ENCODE data around the gene PPP4R4. TPM values are rescaled to one million over a fixed set of nuclear protein-coding genes. Genes with fewer than 3 reads are reported as not detected.
"Not testable (repeated sequence)": the region's sequence is repeated elsewhere in the genome, so short reads cannot be mapped to it uniquely, and the experiment has no call there.

The PPP4R4 gene
- total RNA-seq, 1 donor from 2014 or later: 0.88 TPM

DNA sequence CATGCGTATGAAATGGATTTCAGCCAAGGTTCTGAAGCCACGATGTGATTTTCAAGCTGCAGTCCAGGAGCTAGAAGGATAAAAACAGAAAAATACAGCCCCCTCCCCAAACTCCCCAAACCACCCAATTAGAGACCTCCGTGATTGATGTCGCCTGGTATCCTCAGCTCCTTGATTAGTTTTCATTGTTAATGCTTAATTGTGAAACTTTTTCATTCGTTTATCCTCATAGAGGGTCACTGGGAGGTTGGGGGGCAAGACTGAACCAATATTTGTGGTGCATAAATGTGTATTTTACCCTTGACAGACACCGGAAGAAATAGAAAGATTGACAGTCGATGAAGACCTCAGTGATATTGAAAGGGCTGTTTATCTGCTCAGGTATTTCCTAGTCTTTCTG lies 1.6 kb downstream of the PPP4R4 start:
- intact Hi-C loops (cut with micrococcal nuclease): loop anchor here (5.0 to 10.0 kb wide), 2 partner anchors 968 to 1061 kb away; partner anchors contain the start of genes GON7, ITPK1 and UBR7

DNA sequence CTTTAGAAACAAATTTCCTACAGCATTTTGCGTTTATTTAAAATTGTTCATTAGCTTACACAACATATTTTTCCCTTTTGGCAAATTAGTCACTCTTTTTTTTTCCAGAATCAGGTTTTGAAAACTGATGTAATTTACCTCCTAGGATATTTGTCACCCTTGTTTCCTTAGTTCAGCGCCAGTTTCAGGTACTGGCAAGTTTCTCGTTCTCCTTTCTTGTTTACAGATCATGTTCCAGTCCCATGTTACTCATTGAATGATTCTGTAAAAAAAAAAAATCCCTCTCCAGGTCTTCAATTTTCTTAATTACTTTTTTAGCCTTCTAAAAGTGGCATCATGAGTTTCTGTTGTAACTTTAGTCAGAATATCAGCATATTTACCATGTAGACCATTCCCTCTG lies 2.7 kb downstream of the PPP4R4 start:
- intact Hi-C loops (cut with micrococcal nuclease): loop anchor here (5.0 to 10.0 kb wide), 2 partner anchors 970 to 1062 kb away; partner anchors contain the start of genes GON7, ITPK1 and UBR7

DNA sequence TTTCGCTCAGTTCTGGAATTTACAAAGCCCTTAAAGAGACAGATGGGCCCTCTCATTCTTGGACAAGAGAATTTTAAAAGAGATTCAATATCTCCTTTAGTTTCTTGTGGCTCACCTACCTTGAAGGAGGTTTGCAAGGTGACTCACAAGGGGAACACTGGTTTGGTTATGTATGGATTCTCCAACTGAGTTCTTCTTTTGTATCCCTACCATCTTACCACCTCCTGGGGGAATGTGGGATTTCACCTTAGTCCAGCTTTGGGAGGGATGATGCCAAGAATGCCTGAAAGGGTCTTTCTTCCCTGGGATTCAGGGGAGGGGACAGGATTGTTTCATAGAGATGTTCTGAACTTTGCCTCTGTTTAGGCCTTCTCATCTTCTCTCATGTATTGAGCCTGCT lies 3.7 kb downstream of the PPP4R4 start:
- intact Hi-C loops (cut with micrococcal nuclease): loop anchor here (5.0 to 10.0 kb wide), 2 partner anchors 971 to 1063 kb away; partner anchors contain the start of genes GON7, ITPK1 and UBR7

DNA sequence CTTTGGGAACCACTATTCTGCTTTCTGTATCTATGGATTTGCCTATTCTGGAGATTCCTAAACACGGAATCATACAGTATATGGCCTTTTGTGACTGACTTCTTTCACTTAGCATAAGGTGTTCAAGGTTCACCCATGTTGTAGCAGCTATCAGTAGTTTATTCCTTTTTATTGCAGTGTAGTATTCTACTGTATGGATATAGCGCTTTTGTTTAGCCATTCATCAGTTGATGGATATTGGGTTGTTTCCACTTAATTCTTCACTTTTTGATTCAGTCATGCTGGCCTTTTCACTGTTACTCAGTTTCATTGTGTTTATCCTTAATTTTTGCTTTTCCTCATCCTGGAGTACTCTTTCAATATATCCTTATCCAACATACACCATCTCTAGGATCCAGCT lies 5.1 kb downstream of the PPP4R4 start:
- intact Hi-C loops (cut with micrococcal nuclease): loop anchor here (5.0 to 10.0 kb wide), 2 partner anchors 972 to 1064 kb away; partner anchors contain the start of genes GON7, ITPK1 and UBR7

DNA sequence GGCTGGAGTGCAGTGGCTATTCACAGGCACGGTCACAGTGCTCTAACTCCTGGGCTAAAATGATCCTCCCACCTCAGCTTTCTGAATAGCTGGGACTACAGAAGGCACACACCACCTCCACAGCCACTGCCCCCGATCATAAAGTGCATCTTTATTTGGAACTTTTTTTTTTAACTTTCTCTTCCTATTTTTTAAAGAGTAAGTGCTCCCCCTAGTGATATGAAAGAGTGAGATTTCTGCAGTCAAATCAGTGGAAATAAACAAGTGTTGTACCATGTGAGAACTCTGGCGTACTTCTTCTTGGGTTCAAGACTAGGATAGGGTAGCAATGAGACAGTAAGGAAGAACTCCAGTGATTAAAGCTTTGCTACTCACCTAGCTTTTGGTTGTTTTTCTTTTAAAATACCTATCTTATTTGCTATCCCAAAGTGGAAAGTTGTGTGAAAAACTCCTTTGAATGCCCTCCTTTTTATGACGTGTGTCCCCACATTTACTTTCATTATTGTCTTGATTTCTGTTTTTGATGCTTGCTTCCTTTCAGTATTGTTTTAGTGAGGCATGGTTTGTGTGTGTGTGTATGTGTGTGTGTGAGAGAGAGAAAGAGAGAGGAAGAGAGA lies 6.6 kb downstream of the PPP4R4 start:
- intact Hi-C loops (cut with micrococcal nuclease): loop anchor here (1.0 to 2.0 kb wide), 9 partner anchors 7 to 525 kb away; partner anchors contain the start of genes DDX24, IFI27L1 and OTUB2

DNA sequence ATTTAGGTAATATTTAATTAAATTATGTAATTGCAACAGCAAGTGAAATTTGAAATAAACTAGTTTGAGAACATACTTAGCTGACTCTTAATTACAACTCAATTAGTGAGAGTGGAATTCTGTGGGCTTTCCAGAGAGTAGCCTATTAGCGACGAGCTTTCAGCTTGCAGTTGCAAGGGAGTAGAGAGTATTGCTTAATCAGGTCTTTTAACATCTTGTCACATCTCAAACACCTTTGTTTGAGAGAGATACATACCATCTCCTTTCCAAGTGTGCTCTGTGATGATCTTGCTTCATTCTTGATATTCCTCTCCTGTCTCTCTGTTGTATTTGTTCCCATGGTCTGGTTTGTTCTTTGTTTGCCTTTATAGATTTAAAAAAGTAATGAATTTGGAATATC lies 7.7 kb downstream of the PPP4R4 start:
- intact Hi-C loops (cut with micrococcal nuclease): loop anchor here (1.0 to 2.0 kb wide), 3 partner anchors 9 to 155 kb away; partner anchors contain the start of genes DDX24, IFI27L1 and OTUB2

DNA sequence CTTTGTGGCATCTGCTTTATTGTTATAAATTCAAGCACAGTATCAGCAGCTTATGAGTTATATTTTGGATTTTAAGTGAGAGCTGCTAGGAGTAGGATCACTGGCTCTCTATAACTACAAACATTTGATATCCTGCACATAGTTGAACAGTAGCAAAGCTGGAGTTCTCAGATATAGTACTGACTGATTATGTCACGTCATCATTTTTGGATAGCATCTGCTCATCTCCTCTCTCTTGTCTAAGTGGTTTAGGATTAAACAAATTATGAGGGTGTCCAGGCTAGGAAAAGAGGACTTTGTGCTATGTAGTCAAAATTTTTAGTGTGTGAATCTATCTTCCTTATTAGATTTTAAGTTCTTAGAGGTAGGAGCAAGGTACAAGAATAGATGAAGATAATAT lies 18.4 kb downstream of the PPP4R4 start:
- intact Hi-C loops (cut with micrococcal nuclease): no loop called here

DNA sequence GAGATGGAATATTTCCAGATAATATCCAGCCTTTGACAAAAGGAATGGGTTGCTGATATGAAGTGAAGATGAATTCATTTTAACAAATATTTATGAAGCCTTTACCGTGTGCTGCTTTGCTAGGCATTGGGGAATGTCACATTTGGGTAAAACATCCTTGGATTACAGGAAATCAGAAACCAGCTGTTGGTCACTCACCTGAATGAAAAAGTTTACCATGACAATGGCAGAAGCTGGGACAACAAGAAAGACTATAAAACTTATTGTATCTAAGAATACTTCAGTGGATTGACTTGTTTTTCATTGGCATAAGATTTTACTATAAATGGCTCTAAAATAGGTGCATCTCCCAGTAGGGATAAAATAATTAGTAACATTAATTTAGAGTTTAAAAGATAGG lies 19.7 kb downstream of the PPP4R4 start:
- intact Hi-C loops (cut with micrococcal nuclease): no loop called here

DNA sequence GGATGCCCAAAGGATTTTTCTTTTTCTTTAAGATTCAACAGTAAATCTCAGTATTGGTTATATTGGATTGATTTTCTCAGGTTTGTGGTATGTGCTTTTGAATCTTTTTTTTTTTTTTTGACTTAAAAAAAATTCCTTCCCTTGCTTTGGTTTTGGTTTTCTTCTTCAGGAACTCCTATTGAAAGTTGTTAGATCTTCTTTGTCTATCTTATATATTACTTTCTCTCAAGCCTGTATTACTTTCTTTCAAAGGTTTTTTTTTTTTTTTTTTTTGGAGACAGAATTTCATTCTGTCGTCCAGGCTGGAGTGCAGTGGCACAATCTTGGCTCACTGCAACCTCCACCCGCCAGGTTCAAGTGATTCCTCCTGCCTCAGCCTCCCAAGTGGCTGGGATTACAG lies 21.9 kb downstream of the PPP4R4 start:
- intact Hi-C loops (cut with micrococcal nuclease): no loop called here

DNA sequence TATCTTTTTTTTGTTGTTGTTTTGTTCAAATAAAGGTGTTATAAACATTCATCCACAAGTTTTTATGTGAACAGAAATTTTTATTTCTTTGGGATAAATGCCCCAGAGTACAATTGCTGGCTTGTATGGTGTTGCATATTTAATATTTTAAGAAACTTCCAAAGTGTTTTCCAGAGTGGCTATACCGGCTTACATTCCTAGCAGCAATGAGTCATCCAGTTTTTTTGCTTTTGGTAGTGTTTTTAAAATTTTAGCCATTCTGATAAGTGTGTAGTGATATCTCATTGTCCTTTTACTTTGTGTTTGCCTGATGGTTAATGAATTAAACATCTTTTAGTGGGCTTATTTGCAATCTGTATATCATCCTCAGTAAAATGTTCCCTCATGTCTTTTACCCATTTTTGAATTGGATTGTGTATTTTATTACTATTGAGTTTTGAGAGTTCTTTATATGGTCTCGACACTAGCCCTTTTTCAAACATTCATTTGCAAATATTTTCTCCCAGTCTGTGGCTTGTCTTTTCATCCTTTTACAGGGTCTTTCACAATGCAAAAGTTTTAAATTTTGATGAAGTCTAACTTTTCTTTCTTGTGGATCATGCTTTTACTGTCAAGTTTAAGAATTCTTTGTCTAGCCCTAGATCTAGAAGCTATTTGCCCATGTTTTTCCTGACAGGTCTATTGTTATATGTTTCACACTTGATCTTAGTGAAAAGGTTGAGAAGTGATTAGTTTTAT lies 29.5 kb downstream of the PPP4R4 start:
- intact Hi-C loops (cut with micrococcal nuclease): no loop called here

DNA sequence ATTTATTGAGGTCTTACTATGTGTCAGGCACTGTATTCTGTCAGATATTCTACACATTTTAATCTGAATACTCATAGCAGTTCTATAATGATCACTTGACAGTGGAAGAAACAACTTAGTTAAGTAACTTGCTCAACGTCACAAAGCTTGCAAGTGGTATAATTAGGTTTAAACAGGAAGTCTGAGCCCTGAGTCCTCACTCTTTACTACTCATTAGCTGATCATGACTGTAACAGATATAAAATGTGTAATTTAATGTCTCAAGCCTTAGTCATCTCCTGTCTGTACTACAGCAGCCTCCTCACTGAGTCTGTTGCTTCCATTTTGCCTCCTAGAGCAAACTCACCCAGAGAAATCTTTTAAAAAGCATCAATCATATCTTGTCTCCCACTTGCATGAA lies 38.9 kb downstream of the PPP4R4 start:
- intact Hi-C loops (cut with micrococcal nuclease): no loop called here

DNA sequence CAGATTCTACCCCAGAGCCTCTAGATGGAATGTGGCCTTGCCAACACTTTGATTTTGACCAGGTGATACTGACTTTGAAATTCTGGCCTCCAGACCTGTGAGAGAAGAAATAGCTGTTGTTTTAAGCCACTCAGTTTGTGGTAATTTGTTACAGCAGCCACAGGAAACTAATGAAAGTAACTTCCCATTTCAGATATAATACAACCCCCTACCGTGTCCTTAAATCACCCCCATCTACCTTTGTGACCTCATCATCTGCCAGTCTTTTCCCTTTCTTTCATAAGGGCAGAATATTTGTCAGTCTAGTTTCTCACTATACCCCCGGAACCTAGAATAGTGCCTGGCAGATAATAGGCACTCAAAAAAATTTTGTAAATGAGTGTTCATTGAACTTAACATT lies 39.6 kb downstream of the PPP4R4 start:
- intact Hi-C loops (cut with micrococcal nuclease): no loop called here

DNA sequence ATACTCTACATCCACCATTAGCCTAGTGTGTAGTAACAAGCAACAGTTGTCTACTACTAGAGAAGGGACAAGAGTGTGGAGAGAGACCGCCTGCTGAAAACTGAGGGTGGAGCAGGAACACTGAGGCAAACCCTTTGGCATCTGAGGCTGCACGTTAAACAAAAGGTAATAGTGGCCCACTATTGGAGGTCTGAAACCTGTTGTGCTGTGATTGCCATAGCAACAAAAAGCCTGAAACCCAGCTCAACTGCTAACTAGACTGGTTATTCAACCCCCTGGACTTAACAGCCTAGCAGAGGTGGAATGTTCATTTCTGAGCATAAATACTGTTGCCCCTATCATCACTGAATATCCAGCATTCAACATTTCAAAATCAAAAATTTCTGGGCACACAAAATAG lies 43.0 kb downstream of the PPP4R4 start:
- intact Hi-C loops (cut with micrococcal nuclease): no loop called here

DNA sequence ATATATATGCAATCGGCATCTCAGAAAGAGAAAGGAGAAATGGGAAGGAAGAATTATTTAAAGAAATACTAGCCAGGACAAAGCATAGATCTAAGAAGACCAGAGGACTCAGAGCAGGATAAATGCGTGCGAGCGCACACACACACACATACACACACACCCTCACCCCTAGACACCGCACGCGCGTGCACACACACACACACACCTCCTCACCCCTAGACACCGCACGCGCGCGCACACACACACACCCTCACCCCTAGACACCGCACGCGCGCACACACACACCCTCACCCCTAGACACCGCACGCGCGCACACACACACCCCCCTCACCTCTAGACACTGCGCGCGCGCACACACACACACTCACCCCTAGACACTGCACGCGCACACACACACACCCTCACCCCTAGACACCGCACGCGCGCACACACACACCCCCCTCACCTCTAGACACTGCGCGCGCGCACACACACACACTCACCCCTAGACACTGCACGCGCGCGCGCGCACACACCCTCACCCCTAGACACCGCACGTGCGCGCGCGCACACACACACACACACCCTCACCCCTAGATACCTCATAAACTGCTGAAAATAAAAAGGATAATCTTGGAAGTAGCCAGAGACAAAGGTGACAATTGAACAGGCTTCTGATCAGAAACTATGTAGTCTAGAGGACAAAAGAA lies 44.2 kb downstream of the PPP4R4 start:
- intact Hi-C loops (cut with micrococcal nuclease): not testable (repeated sequence)

DNA sequence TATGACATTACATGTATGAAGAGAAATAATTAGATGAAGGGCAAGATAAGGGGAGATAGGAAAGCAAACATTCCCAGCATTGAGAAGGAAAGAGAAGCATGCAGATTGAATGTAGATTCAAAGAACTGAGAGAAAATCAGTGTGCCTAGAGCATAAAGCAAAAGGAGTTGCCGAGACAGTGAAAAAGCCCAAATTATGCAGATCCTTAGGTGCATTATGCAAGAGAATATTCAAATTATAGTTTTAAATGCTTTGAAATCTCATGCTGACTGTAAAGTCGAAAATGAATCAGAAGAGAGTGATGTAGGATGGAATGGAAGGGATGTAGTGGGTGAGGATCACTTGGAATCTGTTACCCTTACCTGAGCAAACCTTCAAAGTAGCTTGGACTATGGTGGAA lies 49.9 kb downstream of the PPP4R4 start:
- intact Hi-C loops (cut with micrococcal nuclease): no loop called here

DNA sequence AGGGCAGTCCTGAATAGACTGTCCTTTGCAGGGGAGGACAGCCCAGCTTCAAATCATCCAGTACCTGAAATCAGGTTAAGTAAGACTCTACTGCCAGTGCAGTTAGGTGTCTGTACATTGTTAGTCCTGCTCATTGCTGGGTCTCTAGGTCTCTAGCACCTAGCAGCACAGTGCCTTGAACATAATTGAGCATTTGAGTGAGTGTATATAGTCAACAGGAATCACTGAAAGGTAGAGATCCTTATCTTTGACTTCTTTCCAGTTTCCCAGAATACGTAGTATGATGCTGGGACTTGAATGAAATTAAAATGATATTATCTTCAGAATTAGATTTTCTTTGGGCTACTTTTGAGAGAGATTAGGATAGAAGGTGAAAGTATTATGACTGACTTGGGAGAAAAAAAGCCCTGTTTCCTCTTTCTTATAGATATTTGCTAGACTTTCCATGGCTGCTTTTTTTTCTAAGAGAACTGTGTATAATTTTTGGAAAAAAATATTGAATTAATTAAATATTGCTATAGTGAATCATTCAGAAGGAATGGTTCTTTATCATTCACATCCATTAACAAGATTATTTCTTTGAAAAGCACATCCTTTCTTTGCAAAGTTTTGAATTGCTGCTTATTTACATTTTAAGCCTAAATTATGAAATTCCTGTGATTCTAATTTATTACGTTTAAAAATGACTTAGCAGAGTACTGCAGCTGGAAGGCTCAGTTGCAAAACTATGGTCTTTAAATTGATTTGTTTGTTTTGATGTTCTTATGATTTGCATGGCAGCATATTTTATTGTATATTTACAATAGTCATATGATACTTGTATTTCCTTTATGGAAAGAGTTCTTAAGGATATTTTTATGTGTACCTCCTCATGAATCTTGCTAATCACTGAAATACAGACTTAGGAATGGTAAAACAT lies 51.6 kb downstream of the PPP4R4 start:
- intact Hi-C loops (cut with micrococcal nuclease): no loop called here

DNA sequence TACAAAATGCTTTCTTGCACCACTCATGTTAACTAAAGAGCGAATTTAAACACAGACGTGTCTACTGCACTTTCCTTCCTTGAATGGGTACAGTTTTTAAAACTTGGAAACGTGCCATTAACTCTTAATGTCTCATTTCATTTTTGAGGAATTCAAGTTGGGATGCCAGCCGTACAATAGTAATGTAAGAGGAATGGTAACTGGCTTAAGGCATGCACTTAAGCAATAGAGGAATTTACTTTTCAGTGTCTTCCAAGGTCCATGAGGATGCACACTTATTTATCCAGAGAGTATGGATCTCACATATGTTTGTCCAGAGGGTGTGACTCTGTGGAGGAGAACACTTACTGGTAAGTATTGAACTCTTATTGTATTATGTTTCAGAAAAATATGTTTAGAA lies 52.9 kb downstream of the PPP4R4 start:
- intact Hi-C loops (cut with micrococcal nuclease): no loop called here

DNA sequence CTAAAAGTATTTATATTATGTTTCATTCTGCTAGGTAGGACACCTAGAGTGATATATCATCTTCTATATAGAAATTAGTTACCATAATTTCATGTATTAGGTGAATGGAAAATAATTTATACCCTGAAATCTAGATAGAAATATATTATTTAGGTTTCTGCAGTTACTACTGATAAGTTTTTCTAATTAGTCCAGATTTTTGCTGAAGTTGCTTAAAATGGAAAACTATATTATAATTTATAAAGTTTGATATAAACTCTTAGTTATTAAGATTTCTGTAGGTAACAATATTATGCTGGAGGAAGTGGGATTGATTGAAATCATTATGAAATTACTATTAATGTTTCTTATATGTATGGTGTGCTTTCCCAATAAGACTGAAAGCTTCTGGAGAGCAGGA lies 62.9 kb downstream of the PPP4R4 start:
- intact Hi-C loops (cut with micrococcal nuclease): no loop called here

DNA sequence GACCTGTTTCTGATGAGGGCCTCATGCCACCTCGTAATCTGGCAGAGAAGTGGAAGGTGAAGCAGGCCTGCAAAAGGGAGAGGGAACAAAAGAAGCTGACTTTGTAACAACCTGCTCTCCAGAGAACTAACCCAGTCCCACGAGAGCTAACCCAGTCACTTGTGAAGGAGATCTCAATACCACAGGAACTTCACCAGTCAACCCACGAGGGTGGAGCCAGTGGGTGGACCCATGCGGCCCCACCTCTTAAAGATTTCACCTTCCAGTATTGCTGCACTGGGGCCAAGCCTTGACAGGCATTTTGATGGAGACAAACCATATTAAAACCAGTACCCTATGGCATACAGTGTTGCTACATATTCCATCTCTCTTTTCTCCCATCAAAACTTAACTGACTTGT lies 63.9 kb downstream of the PPP4R4 start:
- intact Hi-C loops (cut with micrococcal nuclease): no loop called here

DNA sequence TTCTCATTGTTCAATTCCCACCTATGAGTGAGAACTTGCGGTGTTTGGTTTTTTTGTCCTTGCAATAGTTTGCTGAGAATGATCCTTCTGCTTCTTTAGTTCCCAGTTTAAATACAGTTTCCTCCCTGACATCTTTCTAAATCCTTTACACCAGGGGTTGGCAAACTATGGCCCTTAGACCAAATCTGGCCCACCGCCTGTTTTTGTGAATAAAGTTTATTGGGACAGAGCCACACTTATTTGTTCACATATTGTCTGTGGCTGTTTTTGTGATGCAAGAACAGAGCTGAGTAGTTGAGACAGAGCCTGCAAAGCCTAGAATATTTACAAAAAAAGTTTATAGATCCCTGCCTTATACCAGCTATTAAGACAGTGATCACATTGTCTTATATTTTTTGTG lies 65.3 kb downstream of the PPP4R4 start:
- intact Hi-C loops (cut with micrococcal nuclease): no loop called here

DNA sequence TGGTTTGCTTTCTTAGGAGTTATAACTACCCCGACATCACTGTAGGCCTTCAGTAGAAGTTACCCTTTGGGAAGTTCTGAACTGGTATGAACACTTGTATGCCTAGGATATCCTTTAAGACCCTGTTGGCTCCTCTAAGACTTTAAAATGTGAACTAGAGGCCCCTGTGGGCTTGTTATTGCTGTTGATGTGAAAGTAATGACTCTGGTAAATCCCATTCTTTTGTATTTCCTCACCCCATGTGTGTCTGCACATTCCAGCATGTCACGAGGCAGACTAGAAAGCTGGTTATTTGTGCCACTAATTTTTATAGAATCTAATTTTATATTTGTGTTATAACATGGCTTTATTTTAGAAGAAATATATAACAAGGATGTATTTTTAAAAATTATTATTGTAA lies 70.1 kb downstream of the PPP4R4 start:
- intact Hi-C loops (cut with micrococcal nuclease): no loop called here
